ENCODE data around the gene PDE4D.

Gene PDE4D

DNA sequence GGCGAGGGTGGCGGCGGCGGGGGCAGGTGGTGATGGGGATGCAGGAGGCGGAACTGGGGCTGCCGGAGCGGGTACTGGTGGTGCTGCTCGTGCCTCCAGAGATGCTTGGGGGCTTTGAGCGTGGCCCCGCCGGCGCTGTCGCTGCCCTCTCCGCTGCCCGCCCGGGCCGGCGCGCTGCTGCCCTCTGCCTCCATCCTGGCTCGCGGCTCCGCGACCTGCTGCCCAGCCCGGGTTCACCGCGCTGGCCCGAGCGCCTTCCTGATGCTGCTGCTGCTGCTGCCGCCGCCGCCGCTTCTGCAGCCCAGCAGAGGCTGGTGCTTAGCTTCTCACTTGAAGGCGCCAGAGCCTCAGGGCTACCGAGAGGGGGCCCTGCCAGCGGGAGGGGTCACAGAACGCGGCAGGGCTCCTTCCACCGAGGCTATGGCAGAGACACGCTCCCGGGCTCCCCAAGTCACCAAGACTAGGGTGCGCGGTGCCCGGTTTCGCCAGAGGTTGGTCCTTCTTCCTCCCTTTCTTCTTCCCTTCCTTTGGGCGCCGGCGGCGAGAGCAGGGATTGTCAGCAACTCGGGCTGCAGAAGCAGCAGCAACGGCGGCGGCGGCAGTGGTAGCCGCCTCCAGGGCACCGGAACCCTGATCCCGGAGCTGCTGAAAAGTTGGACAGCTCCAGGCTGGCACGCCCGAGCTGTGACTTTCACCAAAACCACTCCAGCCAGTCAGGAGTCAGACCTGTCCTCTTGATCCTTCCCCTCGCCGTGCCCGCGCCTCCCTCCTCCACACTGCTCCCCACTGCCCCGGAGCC, at the start of gene PDE4D:
Gene PDE4D (minus strand): TSS at position 298 of the 799 bp plus-strand sequence.
- no peak for DNase-seq

DNA sequence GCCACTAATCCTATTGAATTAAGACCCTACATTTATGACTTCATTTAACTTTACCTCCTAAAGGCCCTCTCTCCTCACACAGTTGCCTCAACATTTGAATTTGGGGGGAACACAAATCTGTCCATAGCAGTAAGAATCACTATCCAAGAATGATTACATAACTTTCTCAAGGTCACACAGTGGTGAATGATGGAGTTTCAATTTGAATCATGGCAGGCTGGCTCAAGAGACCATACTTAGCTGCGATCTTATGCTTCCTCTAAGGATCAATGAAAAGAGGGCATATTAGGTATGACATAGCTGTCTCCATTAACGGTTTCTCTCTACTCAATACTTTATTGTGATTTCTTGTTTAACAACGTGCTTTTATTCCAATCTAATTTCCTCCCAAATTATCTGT, 44.1 kb upstream of the PDE4D start:
- DNase-seq, result no peak

DNA sequence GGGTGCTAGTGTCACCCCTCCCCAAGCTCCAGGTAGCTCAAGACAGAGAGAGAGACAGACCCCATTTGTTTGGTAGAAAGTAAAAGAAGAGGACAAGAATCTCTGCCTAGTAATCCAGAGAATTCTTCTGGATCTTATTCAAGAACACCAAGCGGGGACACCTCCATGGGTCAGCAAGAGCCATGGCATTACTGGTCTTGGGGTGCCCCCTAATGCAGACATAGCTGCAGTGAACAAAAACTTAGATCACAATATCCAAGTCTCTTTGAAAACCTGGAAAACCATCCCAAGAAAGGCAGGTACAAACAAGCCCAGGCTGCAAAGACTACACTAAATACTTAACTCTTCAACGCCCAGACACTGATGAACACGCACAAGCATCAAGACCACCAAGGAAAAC, 29.9 kb upstream of the PDE4D start:
- DNase-seq, result no peak

DNA sequence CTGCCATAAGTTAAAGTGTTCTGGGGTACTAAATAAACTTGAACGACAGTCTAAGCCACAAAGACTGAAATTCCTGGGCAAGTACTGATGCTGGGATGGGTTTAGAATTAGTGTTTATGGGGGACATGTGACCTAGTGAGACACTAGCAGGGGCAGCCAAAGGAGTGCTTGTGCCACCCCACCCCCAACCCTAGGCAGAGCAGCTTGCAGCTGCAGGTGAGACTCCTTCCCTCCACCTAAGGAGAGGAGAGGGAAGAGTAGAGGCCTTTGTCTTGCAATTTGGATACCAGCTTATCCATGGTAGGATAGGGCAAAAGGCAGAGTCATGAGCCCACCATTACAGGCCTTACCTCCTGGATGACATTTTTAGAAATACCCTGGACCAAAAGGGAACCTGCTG, 28.7 kb upstream of the PDE4D start:
- no peak for DNase-seq

DNA sequence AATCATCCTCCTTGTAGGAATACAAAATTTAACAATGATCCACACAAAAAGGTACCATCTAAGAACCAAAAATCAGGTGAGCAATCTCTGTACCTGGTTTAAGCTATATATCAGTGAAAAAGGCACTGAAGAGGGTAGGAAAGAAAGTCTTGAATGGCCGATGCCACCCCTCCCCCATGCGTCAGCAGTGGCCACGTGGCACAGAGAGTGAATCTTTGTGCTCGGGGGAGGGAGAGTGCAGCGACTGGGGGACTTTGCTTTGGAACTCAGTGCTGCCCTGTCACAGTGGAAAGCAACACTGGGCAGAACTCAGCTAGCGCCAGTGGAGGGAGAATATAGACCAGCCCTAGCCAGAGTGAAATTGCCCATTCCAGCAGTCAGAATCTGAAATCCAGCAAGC, 28.3 kb upstream of the PDE4D start:
- DNase-seq, result no peak

DNA sequence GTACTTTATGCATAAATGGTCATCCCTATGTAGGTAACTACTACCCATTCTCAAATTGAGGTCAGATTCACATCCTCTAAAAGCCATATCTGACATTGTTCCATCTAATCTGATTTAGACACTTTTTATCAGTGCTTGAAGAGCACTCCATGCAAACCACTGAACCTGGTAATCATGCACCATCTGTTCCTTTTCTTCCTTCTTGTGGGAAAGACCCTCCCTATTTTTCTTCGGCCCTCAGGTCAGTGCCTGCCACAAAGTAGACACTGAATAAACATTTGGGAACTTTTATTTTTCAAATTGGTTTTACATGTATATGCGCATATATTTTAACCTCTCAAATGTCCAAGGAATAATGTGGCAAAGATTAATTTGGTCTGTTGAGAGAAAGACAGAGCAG, 26.0 kb upstream of the PDE4D start:
- no peak for DNase-seq

DNA sequence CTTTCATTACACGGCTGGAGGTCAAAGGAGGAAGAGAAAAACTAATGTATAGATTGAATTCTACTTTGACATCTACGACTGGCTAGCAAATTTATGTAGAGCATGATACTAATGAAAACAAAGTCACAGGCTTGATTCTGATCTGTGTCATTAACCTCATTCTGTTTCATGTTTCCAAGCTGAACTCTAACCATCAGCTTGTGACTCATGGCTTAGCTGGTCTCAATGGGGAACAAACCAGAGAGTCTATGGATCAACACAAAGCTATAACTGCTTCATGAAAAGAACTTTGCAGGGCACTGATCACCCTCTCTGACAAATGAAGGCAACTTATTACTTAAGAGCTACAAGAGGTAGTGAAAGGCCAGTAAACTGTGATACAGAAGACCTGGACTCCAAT, 23.6 kb upstream of the PDE4D start:
- no peak for DNase-seq

DNA sequence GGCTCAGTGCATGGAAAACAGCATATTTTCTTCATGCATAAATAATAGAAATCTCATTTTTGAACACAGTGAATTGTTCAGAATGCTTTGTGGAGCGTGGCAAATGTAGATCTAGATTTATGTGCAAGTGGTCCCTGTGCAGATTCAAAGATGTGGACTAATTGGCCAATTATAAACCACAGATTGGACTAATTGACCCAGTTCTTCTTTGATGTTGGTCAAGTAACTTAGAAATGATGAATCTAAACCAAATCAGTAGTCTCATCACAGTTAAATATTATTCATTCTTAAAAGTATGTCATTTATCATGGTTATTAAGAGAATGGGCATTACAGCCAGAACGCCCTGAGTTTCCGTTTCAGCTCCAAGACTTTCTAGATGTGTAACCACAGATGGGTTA, 11.7 kb upstream of the PDE4D start:
- no peak for DNase-seq

DNA sequence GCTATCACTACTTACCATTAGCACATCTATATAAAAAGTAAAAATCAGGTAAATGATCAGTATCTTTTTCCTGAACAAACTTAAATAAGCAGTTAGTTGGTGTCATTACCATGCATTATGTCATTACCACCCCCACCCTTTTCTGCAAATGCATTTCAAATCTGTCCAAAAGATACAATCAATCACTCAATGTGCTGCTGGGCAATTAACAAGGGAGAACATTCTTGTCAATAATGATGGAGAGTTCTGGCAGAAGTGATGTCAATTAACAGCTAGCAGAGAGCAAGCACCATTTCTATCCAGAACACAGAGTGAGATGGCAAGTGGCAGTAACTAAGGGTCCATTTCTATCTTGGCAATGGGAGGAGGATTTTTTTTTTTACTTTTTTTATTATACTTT, 3.5 kb upstream of the PDE4D start:
- DNase-seq, result no peak

DNA sequence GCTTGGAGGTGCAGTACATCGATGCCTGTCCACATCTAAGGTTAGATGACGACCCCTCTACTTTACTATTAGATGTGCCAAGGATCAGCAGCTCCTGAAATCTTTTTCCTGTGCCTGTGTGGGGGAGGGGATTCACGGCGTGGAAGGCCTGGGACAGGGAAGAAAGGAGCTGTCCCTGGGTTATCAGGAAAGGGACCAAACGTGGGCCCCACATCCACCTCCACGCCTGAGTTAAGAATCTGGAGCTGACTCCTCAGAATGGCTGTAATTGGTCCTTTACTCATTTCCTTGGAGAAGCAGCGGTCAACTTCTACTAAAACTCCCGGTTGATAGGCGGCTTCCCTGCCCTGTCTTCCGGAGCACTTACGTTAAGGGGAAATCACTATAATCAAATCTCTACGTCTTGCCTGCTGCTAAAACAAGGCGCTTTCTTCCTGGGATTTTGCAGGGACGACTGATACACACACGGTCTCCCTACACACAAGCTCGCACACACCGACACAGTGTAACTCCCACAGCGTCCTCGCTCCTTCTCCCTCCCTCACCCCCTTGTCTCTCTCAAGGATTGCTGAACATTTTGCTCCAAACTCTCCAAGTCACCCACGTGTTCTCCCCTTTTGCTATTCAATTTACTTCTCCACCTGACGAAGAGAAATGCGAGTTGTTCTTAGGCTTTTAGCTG, 1.4 kb downstream of the PDE4D start:
- no peak for DNase-seq

DNA sequence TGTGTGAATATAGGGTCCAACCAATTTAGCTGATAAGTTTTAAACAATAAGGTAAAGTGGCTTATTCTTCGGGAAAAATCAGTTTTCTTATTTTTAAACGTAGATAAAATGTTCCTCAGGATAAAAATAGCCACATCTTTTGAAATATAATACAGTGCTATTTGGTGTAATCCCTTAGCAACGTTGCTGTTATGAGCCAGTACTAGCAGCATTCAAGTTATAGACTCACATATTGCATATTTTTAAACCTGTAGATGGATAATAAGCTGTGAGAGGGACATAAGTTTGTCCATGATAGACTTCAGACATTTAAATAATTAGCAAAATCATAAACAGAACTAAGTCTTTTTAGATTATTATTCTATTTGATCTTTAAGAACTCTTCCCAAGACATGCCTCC, 6.3 kb downstream of the PDE4D start:
- no peak for DNase-seq

DNA sequence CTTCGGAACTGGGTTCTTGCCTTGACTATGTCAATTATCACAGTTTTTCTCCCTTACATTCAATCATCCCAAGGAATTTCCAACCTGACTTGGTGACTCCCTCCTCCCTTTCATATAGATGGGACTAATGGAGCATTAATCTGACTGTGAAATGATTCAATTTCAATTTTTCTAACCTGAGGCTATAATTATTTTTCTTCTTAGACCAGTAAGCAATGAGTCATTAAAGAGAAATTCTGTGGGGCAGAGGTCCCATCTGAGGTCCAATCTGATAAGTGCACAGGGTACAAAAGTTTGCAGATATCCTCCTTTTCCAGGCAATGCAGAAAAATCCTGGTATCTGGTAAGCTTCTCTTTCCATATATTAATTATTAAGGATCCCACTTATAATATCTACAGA, 18.9 kb downstream of the PDE4D start:
- no peak for DNase-seq

DNA sequence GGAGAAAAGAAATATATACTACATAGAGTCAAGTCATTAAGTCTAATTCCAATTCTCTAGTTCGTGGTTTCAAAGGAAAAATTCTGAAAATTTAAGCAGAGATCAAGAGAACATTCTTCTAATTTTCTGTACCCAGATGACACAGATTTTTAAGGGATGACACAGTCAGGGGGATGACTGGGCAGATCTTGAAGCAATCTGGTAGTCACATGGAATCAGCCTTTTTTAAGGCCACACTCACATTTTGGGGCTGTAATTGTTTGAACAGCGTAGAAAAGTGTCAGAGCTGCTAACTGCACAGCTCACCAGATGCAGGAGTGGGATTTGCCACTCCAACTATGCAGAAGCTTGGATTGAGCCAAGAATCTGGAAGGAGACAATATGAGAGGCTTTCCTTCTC, 20.4 kb downstream of the PDE4D start:
- no peak for DNase-seq

DNA sequence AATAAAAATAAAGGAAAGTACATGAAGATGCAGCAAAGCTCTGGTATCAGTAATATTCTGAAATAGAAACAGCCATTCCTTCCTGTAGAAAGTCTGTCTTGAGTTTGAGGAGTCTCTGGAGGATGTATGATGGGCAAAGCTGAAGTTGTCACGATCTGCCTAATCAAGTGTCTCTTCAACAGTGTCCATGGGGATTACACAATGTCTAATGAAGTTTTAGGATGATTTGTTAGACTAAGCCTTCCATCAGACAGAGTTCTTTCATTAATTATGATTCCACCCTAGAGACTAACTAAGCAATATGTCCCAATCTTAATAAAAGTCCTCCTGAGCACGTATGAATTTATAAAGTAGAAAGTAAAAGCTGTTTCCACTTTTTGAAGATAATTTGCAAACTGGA, 26.9 kb downstream of the PDE4D start:
- DNase-seq, result no peak

DNA sequence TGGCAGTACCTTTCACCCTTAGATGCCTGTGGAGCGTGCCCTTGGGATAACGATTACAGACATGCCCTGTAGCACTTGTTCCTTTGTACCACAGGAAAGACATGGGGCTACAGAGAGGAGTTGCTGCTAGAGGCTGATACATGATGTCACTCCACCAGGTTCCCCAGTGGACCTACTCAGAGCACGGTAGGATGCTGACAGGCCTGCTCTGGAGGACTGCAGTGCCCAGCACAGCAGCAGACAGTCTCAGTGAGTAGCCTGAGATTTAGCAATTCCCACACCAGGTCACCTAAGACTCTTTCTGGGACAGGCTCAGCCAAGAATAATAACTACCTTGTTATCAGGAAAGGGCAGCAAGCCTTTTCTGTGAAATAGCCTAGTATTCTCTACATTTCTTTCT, 28.8 kb downstream of the PDE4D start:
- DNase-seq, result no peak

DNA sequence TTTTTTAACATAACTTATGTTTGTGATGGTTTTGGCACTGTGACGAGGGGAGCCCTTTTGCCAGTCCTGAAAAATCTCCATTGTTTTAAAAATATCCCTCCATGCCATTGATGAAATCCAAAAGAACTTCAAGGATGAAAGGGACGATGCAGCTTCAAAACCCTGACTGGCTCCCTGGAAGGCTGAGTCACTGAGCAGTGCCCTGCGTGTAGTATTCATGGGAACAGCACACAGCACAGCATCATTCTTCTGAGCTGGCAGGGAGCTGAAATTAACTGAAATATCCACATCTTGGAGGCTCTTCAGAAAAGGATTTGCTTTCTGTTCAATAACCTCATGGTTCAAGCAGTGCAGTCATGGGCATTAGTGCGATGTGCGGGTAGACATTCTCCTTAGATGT, 29.7 kb downstream of the PDE4D start:
- no peak for DNase-seq

DNA sequence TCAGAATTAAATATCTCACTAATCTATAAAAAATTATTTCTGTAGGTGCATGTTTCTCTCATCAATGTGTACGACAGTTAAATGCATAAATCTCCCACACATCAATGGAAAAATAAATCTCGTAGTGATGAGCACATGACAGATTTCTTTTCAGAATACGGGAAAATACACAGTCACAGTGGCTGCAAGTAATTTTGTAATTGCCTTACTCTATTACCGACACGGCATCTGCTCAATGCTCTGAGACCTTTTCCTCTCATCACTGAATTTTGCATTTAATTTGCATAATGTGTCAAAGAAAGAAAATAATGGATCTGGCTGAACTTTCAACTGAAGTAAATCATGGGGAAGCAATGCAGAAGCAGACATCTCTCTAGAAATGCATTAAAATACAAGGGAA, 37.2 kb downstream of the PDE4D start:
- no peak for DNase-seq

DNA sequence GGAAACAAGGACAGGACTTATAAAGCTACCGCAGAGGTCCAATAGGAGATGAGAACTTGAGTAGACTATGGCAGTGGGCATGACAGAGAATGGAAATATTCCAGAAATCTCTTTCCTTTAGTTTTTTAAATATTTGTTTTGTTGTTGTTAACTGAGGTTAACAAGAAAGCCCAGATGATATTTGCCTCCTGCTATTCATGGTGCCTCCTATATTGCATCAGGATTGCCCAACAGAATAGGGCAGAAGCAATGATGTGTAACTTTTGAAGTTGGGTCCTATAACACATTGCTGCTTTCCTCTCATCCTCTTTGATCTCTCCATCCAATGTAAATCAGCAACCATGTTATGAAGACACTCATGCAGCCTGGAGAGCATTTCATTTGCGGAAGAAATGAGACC, 42.8 kb downstream of the PDE4D start:
- DNase-seq, result no peak

DNA sequence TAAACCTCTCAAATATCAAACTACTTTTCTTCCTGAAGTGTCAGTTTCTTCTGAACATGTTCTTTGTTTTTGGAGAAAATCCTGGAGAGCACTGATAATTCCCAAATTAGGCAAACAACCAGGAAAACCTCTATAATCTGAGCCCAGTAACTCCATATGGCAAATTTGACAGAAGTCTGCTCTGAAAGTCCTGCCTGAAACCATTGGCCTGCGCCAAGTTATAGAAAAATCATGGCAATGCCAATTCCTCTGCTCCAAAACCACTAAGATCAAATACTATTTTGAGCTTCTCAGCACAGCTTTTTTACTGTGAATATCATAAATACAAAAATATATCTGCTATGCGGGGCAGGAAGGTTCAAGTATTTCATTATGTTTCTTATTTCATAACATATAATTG, 45.9 kb downstream of the PDE4D start:
- DNase-seq, result no peak

DNA sequence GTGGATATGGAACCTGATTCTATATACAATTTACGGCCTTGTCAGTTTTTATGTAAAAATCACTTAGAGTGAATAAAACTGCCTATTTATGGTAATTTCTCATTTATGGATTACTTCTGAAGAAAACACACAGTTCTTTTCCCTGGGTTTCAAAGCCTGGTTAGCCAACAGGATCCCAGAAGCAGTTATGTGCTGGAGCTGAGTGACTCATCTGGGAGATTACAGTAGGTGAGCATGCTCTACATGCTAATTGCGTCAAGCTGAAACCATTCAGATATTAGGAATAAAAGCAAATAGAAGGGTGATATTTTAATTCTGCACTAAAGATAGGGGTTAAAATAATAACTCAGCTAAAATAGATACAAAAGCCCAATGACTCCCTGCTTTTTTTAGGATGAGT, 47.8 kb downstream of the PDE4D start:
- no peak for DNase-seq

DNA sequence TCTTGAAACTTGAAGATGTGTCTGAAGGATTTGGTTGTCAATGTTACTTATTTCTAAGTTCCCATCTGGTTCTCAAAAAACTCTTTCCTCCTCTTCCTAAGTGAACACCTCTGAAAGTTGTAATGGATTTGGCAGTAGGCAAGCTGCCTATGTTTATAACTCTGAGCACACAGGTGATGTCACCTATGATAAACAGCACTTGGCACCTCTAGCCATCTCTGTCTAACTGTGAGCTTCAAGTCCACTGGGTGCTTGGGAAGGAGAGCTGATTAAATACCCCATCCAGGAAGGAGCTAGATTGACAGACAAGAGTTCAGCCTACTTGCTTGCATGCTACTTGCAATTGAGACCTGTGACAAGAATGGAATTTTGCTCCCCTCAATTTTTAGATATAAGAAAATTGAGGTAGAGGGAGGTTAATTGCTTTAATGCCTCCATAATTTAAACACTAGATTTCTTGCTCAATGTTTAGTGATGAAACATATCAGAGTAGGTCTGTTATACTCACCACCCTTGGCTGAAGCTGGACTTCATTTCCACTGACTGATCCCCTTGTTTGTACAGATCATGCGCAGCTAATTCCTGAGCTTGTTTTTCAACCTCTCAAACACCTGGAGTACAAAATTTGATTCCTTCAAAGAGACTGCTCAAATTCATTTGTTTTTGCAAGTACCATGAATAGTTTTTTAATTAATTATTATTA, 49.9 kb downstream of the PDE4D start:
- peak in 1 of 2 experiments; percentile 2 for DNase-seq

DNA sequence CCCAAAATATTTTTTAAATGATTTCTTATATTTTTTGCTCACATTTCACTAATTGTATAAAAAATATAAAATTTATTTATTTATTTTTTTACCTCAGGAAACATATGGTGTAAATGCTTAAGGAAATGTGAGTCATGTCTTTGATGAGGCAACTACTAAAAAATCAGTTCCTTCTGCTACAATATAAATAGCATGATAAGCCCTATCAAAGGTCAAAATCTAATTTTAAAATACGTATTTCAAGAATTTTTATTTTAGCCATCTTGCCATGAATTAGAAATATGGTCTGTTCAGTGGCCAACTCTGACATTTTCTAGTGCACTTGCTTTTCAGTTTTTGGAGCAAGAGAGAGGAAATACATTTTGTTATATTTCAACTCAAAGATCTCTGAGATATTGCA, 50.5 kb downstream of the PDE4D start:
- DNase-seq, result no peak

DNA sequence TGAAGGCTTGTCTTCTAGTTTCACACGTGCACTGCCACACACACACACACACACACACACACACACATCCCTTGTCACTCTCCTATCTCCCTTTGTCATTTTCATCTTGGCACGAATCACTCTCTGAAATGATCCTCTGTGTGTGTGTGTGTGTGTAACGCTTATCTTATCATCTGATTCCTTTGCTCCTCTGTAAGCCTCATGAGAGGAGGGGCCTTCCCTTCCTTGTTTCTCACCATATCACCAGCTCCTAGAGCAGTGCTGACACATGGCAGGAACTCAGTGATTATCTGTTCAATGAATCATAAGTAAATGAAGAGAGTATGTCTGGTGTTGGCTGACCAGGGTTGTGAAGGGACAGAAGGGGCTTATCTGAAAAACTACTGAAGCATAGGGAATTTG, 53.3 kb downstream of the PDE4D start:
- DNase-seq, result no peak

DNA sequence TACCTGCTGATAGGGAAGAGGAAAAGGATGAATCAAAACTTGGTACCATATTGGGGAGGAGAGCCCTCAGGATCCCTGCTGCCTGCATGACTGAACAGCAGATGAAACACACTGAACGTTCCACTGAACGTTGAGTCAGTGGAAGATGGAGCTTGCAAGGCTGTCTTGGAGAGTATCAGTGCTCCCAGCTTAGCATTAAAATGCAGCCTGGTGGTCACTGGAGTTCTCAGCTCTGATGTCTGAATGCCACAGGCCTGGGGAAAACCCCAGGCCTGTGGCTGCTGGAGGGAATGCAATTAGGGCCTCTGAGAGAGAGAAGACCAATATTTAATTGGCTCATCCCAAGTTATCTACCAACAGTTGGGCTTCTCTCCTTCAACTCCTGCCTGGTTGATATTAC, 54.5 kb downstream of the PDE4D start:
- DNase-seq, result no peak

Measured in SHP77 (cell line).